MM.1S (cell line): ENCODE results near the gene BACE2.

ENCODE experiments used
- DNase-seq: peaks from one replicate; pipeline ENCODE4 v3.0.0-alpha.2; 2015
- H2AFZ ChIP-seq: fragments of 300-600 bp; sonication (generic); 2 replicates; pipeline ENCODE4 v1.6.0; 2016; ENCODE audit warnings: antibody characterized with exemption, low read length
- H3F3A ChIP-seq: fragments of 300-600 bp; sonication (generic); 2 replicates; pipeline ENCODE4 v1.6.1; 2016; ENCODE audit warnings: mild to moderate bottlenecking, antibody characterized with exemption, low read length, moderate library complexity, mixed read lengths; ENCODE audit not compliant: insufficient read depth
- H3K27ac ChIP-seq: fragments of 300-600 bp; sonication (generic); 2 replicates; pipeline ENCODE4 v1.5.1; 2016; ENCODE audit warnings: mild to moderate bottlenecking, low read length
- H3K27me3 ChIP-seq: fragments of 300-600 bp; sonication (generic); replicated peaks from 2 replicates; pipeline ENCODE4 v1.6.0; 2016; ENCODE audit warnings: low read length; ENCODE audit not compliant: insufficient read depth
- H3K36me3 ChIP-seq: fragments of 300-600 bp; sonication (generic); replicated peaks from 2 replicates; pipeline ENCODE4 v1.6.1; 2016; ENCODE audit warnings: mild to moderate bottlenecking, low read length, mixed read lengths; ENCODE audit not compliant: insufficient read depth
- H3K4me1 ChIP-seq: fragments of 300-600 bp; sonication (generic); 2 replicates; pipeline ENCODE4 v1.6.1; 2016; ENCODE audit warnings: low read length, mixed read lengths
- H3K4me2 ChIP-seq: fragments of 300-600 bp; sonication (generic); 2 replicates; pipeline ENCODE4 v1.6.0; 2016; ENCODE audit warnings: low read depth, low read length
- H3K4me3 ChIP-seq: fragments of 300-600 bp; sonication (generic); 2 replicates; pipeline ENCODE4 v1.5.1; 2016; ENCODE audit warnings: low read length, mixed read lengths
- H3K79me2 ChIP-seq: fragments of 300-600 bp; sonication (generic); 2 replicates; pipeline ENCODE4 v1.6.1; 2016; ENCODE audit warnings: mixed run types, low read length, mixed read lengths
- H3K9ac ChIP-seq: fragments of 300-600 bp; sonication (generic); 2 replicates; pipeline ENCODE4 v1.6.1; 2016; ENCODE audit warnings: low read length, mixed read lengths
- H3K9me2 ChIP-seq: fragments of 300-600 bp; sonication (generic); replicated peaks from 2 replicates; pipeline ENCODE4 v1.6.1; 2016; ENCODE audit warnings: mild to moderate bottlenecking, low read length, mixed read lengths; ENCODE audit not compliant: insufficient read depth
- H3K9me3 ChIP-seq: fragments of 300-600 bp; sonication (generic); replicated peaks from 2 replicates; pipeline ENCODE4 v1.6.1; 2016; ENCODE audit warnings: mild to moderate bottlenecking, low read length, mixed read lengths; ENCODE audit not compliant: insufficient read depth
- H4K20me1 ChIP-seq: fragments of 300-600 bp; sonication (generic); 2 replicates; pipeline ENCODE4 v1.6.1; 2016; ENCODE audit warnings: mild to moderate bottlenecking, low read length, moderate library complexity, mixed read lengths; ENCODE audit not compliant: insufficient read depth
- EZH2 ChIP-seq: fragments of 300-600 bp; sonication (generic); optimal IDR thresholded peaks from 2 replicates; pipeline ENCODE3; 2017; ENCODE audit warnings: low read depth, mild to moderate bottlenecking, antibody characterized with exemption, low read length, mixed read lengths
- EZH2phosphoT487 ChIP-seq: fragments of 300-600 bp; sonication (generic); IDR thresholded peaks from 2 replicates; pipeline ENCODE4 v1.6.1; 2018; ENCODE audit warnings: antibody characterized with exemption, low read length
- TF ChIP-seq, protein P1 (sequence below): fragments of 300-600 bp; sonication (generic); IDR thresholded peaks from 2 replicates; pipeline ENCODE4 v1.5.1; 2016; ENCODE audit warnings: antibody characterized with exemption, low read length, mixed read lengths

BACE2 gene

GRCh38 chr21:41180752-41181151 lies 12.8 kb downstream of the BACE2 start:
- H3K36me3 ChIP-seq = no peaks in the 10 kb centered on the region
- H3K9ac ChIP-seq = no peak overlapping the region
- no peaks in the 10 kb centered on the region for H3K9me2 ChIP-seq
- H3K4me2 ChIP-seq = no peak overlapping the region
- no peak for TF ChIP-seq EZH2
- no peak for TF ChIP-seq EZH2phosphoT487
- TF ChIP-seq, protein P1, sequence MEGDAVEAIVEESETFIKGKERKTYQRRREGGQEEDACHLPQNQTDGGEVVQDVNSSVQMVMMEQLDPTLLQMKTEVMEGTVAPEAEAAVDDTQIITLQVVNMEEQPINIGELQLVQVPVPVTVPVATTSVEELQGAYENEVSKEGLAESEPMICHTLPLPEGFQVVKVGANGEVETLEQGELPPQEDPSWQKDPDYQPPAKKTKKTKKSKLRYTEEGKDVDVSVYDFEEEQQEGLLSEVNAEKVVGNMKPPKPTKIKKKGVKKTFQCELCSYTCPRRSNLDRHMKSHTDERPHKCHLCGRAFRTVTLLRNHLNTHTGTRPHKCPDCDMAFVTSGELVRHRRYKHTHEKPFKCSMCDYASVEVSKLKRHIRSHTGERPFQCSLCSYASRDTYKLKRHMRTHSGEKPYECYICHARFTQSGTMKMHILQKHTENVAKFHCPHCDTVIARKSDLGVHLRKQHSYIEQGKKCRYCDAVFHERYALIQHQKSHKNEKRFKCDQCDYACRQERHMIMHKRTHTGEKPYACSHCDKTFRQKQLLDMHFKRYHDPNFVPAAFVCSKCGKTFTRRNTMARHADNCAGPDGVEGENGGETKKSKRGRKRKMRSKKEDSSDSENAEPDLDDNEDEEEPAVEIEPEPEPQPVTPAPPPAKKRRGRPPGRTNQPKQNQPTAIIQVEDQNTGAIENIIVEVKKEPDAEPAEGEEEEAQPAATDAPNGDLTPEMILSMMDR = no peak
- no peaks in the 10 kb centered on the region for H4K20me1 ChIP-seq
- H3K79me2 ChIP-seq = no peaks in the 10 kb centered on the region
- H2AFZ ChIP-seq = no peak overlapping the region
- no peak overlapping the region for H3K4me3 ChIP-seq
- no peak for DNase-seq
- H3K27ac ChIP-seq = no peak overlapping the region
- H3K4me1 ChIP-seq = no peaks in the 10 kb centered on the region
- no peaks in the 10 kb centered on the region for H3K27me3 ChIP-seq
- H3K9me3 ChIP-seq = no peaks in the 10 kb centered on the region
- no peaks in the 10 kb centered on the region for H3F3A ChIP-seq

- Histone ChIP-seq H4K20me1 (no peaks in the 10 kb centered on the region), H3K9me2 (no peaks in the 10 kb centered on the region), H3K27ac (no peak overlapping the region), H3K36me3 (no peaks in the 10 kb centered on the region), H2AFZ (no peak overlapping the region), H3K4me3 (no peak overlapping the region), H3K9ac (no peak overlapping the region), H3K79me2 (no peaks in the 10 kb centered on the region), H3K4me2 (no peak overlapping the region), H3K27me3 (no peaks in the 10 kb centered on the region), H3K4me1 (no peaks in the 10 kb centered on the region), H3F3A (no peaks in the 10 kb centered on the region), H3K9me3 (no peaks in the 10 kb centered on the region)
- TF ChIP-seq EZH2phosphoT487 = no peak
- TF ChIP-seq EZH2 = no peak
- TF ChIP-seq, protein P1 = no peak
- no peak for DNase-seq
These were observed 14.6 kb downstream of the BACE2 start for GRCh38 chr21:41182547-41182946.

- H3K79me2 ChIP-seq = no peaks in the 10 kb centered on the region
- no peaks in the 10 kb centered on the region for H3K36me3 ChIP-seq
- no peaks in the 10 kb centered on the region for H3K4me1 ChIP-seq
- H3K27ac ChIP-seq = no peak overlapping the region
- H4K20me1 ChIP-seq = no peaks in the 10 kb centered on the region
- no peaks in the 10 kb centered on the region for H3F3A ChIP-seq
- H3K27me3 ChIP-seq = no peaks in the 10 kb centered on the region
- no peak overlapping the region for H3K4me2 ChIP-seq
- H3K9me2 ChIP-seq = no peaks in the 10 kb centered on the region
- no peaks in the 10 kb centered on the region for H3K9me3 ChIP-seq
- H3K4me3 ChIP-seq = no peak overlapping the region
- H3K9ac ChIP-seq = no peak overlapping the region
- TF ChIP-seq EZH2 = no peak
- TF ChIP-seq EZH2phosphoT487 = no peak
- TF ChIP-seq, protein P1 = no peak
- no peak overlapping the region for H2AFZ ChIP-seq
- DNase-seq = no peak
These were observed 15.6 kb downstream of the BACE2 start for GRCh38 chr21:41183575-41183974.
